CD4-positive, CD25-positive, alpha-beta regulatory T cell (primary cell): ENCODE results near the gene ATG2A. TPM values are rescaled to one million over a fixed set of nuclear protein-coding genes. Genes with fewer than 3 reads are reported as not detected.
A peak's percentile ranks its signal among the peaks of the same experiment; 100 is the strongest.

Source experiments
- ATAC-seq, 2 donors: fragments of 150-1000 bp; cut with Tn5 transposase; one replicate each; pipeline ENCODE4 v1.10.0; 2021; ENCODE audit warnings: low read depth in 2 of 2, moderate number of reproducible peaks in 2 of 2, moderate library complexity in 1 of 2
- DNase-seq, 3 donors: peaks; one replicate each; pipeline versions ENCODE4 v3.0.0 to v3.0.0-alpha.2; 2012 to 2022; ENCODE audit warnings: mixed read lengths in 1 of 3
- H3K27ac ChIP-seq: one replicate; pipeline ENCODE4 v1.7.0; 2013; ENCODE audit warnings: mild to moderate bottlenecking, low read length; ENCODE audit not compliant: insufficient read depth, poor library complexity, severe bottlenecking
- H3K27me3 ChIP-seq: one replicate; pipeline ENCODE4 v1.7.0; 2013; ENCODE audit warnings: low read length; ENCODE audit not compliant: control insufficient read depth, insufficient read depth
- H3K36me3 ChIP-seq: one replicate; pipeline ENCODE4 v1.7.0; 2013; ENCODE audit warnings: mild to moderate bottlenecking, low read length, moderate library complexity; ENCODE audit not compliant: control insufficient read depth, insufficient read depth
- H3K4me1 ChIP-seq: 2 replicates; pipeline ENCODE4 v1.7.0; 2013; ENCODE audit warnings: mild to moderate bottlenecking, low read length; ENCODE audit not compliant: insufficient read depth, control insufficient read depth, poor library complexity, severe bottlenecking
- H3K4me3 ChIP-seq: one replicate; pipeline ENCODE4 v1.7.0; 2013; ENCODE audit warnings: low read depth, mild to moderate bottlenecking, low read length, moderate library complexity
- H3K9me3 ChIP-seq, 2 experiments: 1 replicate in 1 of 2; 2 replicates in 1 of 2; pipeline ENCODE4 v1.7.0; 2013; ENCODE audit warnings: low read length in 2 of 2, mild to moderate bottlenecking in 1 of 2, moderate library complexity in 1 of 2; ENCODE audit not compliant: control insufficient read depth in 2 of 2
- H3K27ac Mint-ChIP-seq, 3 donors: one replicate each; pipeline ENCODE4 v1.8.0; 2020 to 2022; ENCODE audit warnings: mild to moderate bottlenecking in 3 of 3, mixed read lengths in 3 of 3, moderate library complexity in 2 of 3
- H3K27me3 Mint-ChIP-seq: one replicate; pipeline ENCODE4 v1.8.0; 2022; ENCODE audit warnings: mild to moderate bottlenecking, mixed read lengths
- H3K36me3 Mint-ChIP-seq: one replicate; pipeline ENCODE4 v1.8.0; 2020; ENCODE audit warnings: mixed read lengths
- H3K4me1 Mint-ChIP-seq, 4 donors: one replicate each; pipeline ENCODE4 v1.8.0; 2020 to 2022; ENCODE audit warnings: mixed read lengths in 4 of 4, mild to moderate bottlenecking in 1 of 4
- H3K4me3 Mint-ChIP-seq, 4 donors: one replicate each; pipeline ENCODE4 v1.8.0; 2020 to 2022; ENCODE audit warnings: mild to moderate bottlenecking in 4 of 4, mixed read lengths in 4 of 4, moderate library complexity in 3 of 4
- H3K9me3 Mint-ChIP-seq, 7 donors: one replicate each; pipeline ENCODE4 v1.8.0; 2020 to 2022; ENCODE audit warnings: mixed read lengths in 7 of 7, mild to moderate bottlenecking in 3 of 7, moderate library complexity in 2 of 7
- polyA plus RNA-seq, 4 donors: library from polyadenylated mRNA; unstranded; fragments of 300-500 nt; fragmentation: Illumina TruSeq; gene quantifications; one replicate each; pipeline ENCODE4 v1.2.3, GENCODE V29; 2021
- total RNA-seq: library from RNA; stranded (reverse); gene quantifications from one replicate; pipeline ENCODE4 v1.2.3, GENCODE V29; 2022

The ATG2A gene
- total and polyA plus RNA-seq, 5 donors from 2014 or later = 5.8 to 234 (median 6.9) TPM

DNA sequence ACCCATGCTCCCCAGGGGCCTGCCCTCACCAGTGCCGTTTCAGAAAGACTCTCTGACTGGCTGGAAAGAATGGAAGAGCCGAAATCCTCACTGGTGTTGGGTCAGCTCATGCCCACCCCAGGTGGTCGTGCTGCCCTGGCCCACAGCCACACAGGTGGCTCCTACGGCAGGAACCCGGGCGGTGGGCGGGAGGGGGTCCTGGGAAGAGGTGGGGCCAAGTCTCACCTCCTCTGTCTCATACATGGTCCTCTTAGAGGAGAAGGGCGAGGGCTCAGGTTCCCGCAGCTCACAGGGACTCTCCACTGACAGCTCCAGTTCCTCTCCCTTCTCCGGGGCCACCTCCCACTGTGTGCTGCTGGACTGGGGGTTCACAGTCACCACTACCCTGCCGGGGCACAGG lies 8.2 kb downstream of the ATG2A start:
- Histone ChIP-seq H3K27ac (no peak overlapping the region), H3K4me3 (no peak overlapping the region), H3K36me3 (peaks cover 65% of the 10 kb centered on the region), H3K4me1 (no peaks in the 10 kb centered on the region), H3K9me3 (no peaks in the 10 kb centered on the region), H3K27me3 (no peaks in the 10 kb centered on the region)
- peaks cover 22% of the 10 kb centered on the region for H3K36me3 Mint-ChIP-seq
- ATAC-seq = no peak
- peak overlapping the region in 1 of 4 donors; percentile 55 for H3K4me3 Mint-ChIP-seq
- DNase-seq = no peak
- peak overlapping the region in 1 of 3 donors; percentile 26 for H3K27ac Mint-ChIP-seq
- H3K4me1 Mint-ChIP-seq = no peaks in the 10 kb centered on the region
- peaks cover 0 to 1% (median 0%) of the 10 kb centered on the region in 7 donors for H3K9me3 Mint-ChIP-seq
- H3K27me3 Mint-ChIP-seq = no peaks in the 10 kb centered on the region

DNA sequence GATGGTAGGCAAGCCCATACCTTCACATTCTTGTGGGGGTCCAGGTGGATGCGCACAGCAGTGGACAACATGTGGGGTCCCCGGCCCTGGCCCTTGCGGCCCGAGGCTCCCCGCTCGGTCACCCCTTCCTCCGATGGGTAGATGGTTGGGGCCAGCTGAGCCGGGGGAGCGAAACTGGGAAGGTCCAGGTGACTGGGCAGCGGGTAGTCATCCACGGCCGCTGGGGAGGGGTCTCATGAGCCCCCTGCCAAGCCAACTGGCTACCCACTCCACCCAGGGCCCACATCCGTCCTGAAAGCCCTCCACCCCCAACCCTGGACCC lies 10.7 kb downstream of the ATG2A start:
- no peaks in the 10 kb centered on the region for H3K27me3 ChIP-seq
- peaks cover 15% of the 10 kb centered on the region for H3K36me3 Mint-ChIP-seq
- ATAC-seq (no peak), DNase-seq (no peak)
- H3K9me3 ChIP-seq = no peaks in the 10 kb centered on the region
- H3K4me3 ChIP-seq = no peak overlapping the region
- no peak overlapping the region for H3K27ac ChIP-seq
- no peaks in the 10 kb centered on the region for H3K27me3 Mint-ChIP-seq
- H3K4me1 Mint-ChIP-seq = peaks cover 0 to 8% (median 4%) of the 10 kb centered on the region in 4 donors
- no peak overlapping the region for H3K4me3 Mint-ChIP-seq
- H3K9me3 Mint-ChIP-seq = peaks cover 0 to 1% (median 0%) of the 10 kb centered on the region in 7 donors
- no peak overlapping the region for H3K27ac Mint-ChIP-seq
- no peaks in the 10 kb centered on the region for H3K4me1 ChIP-seq
- H3K36me3 ChIP-seq = peaks cover 58% of the 10 kb centered on the region

DNA sequence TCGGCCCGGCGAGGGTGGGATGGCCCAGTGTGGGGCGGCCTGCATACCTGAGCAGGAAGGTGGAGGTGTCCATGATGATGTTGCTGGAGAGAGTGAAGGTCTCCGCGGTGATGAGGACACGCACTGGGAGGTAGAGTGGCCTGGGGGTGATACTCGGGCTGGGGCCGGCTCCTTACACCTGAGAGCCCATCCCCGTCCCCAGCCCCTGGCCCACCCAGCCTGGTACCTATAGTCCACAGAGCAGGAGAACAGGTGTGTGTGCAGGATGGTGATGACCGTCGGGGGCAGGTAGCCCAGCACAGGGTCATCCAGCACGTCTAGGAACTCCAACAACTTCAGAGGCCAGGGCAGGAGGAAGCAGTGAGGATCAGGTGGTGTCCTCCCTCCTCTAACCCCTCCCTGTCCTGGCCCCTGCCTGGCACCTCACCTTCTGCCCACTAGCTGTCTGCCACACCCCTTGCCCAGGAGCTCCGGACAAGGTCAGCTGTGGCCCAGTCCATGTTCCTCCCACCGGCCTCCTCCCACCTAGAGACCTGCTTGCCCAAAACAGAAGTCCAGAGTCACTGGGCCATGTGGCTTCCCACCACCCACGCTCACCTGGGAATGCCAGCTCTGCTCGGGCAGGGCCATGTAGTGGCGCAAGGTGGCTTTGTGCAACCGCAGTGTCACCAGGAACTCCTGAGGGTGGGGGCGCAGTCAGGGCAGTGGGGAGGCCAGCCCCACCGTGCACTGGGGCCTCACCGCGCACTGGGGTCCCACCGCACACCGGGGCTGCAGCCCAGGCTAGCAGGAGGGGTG lies 11.3 kb downstream of the ATG2A start:
- peaks cover 0 to 1% (median 0%) of the 10 kb centered on the region in 7 donors for H3K9me3 Mint-ChIP-seq
- peak overlapping the region in 1 of 4 donors; percentile 83 for H3K4me3 Mint-ChIP-seq
- no peaks in the 10 kb centered on the region for H3K27me3 ChIP-seq
- DNase-seq = no peak
- H3K36me3 Mint-ChIP-seq = peaks cover 14% of the 10 kb centered on the region
- no peak overlapping the region for H3K27ac Mint-ChIP-seq
- peaks cover 54% of the 10 kb centered on the region for H3K36me3 ChIP-seq
- ATAC-seq = no peak
- H3K27me3 Mint-ChIP-seq = no peaks in the 10 kb centered on the region
- H3K9me3 ChIP-seq = no peaks in the 10 kb centered on the region
- H3K27ac ChIP-seq = no peak overlapping the region
- peaks cover 0 to 13% (median 8%) of the 10 kb centered on the region in 4 donors for H3K4me1 Mint-ChIP-seq
- no peak overlapping the region for H3K4me3 ChIP-seq
- peaks cover 4% of the 10 kb centered on the region for H3K4me1 ChIP-seq

DNA sequence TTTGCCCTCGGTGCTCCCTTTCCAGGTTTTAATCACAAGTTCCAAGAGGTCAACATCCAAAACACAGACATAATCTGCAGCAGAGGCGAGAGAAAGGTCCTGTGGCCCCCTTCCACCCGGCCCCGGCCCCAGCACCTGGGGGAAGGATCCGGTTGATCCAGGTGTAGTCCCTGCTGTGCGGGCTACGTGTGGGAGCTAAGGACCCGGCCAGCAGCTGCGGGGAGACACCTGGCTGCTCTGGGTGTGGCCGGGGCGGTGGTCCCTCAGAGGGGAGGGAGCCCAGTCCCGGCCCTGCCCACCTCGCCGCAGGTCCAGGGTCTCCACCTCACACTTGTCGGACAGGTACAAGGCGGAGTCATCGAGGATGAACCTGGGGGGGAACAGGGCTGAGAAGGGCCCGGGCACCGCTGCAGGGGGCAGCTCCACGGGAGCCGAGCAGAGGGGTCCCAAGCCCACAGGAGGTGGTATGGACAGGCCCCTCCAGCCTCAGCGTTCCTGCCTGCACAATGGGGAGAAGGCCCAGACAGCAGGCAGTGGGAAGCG lies 13.6 kb downstream of the ATG2A start:
- no peak overlapping the region for H3K27ac Mint-ChIP-seq

DNA sequence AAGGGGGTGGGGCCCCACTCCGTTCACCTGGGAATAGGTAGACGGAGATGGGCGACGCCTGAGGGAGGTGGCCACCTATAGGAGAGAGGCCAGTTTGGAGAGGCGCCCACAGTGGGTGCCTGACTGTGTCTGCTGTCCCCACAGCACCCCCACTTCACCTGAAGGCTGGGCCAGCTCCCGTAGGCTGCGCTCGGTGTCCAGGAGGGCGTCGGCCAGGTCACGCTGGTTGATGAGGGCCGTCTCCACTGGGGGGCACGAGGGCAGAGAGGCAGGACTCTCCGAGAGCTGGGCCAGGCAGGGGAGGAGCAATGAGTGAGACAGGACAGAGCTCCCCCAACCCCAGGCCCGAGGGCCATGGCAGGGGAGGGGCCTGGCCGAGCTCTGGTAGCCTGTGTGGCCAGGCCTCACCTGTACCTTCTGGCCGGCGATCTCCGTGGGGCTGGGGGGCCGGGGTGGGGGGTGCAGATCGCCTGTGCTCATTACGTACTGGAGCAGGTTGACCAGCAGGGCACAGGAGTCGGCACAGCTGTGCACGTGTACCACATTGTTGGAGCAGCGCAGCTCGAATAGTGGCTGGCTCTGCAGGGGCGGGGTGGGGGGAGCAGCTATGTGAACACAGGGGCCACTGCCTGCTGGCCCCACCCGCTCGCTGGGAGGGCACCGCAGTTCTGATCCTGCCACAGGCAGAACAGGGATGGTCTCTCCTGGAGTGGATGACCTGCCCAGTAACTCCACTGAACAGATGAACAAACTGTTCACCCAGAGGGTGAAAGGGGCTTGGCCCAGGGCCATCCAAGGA lies 14.7 kb downstream of the ATG2A start:
- Mint-ChIP-seq H3K4me3 (peak overlapping the region in 1 of 4 donors; percentile 15), H3K36me3 (peaks cover 13% of the 10 kb centered on the region), H3K4me1 (peaks cover 0 to 25% (median 16%) of the 10 kb centered on the region in 4 donors), H3K9me3 (peaks cover 0 to 1% (median 0%) of the 10 kb centered on the region in 7 donors), H3K27ac (no peak overlapping the region), H3K27me3 (no peaks in the 10 kb centered on the region)
- H3K27me3 ChIP-seq = no peaks in the 10 kb centered on the region
- peaks cover 17% of the 10 kb centered on the region for H3K4me1 ChIP-seq
- H3K27ac ChIP-seq = no peak overlapping the region
- peaks cover 46% of the 10 kb centered on the region for H3K36me3 ChIP-seq
- DNase-seq = no peak
- H3K4me3 ChIP-seq = no peak overlapping the region
- no peaks in the 10 kb centered on the region for H3K9me3 ChIP-seq
- no peak for ATAC-seq

More for the DNA sequence above, 13.6 kb downstream of the ATG2A start:
- Mint-ChIP-seq H3K4me3 (no peak overlapping the region), H3K4me1 (peaks cover 0 to 25% (median 14%) of the 10 kb centered on the region in 4 donors), H3K36me3 (peaks cover 18% of the 10 kb centered on the region), H3K27me3 (no peaks in the 10 kb centered on the region), H3K9me3 (peaks cover 0 to 1% (median 0%) of the 10 kb centered on the region in 7 donors)
- no peak for DNase-seq
- H3K9me3 ChIP-seq = no peaks in the 10 kb centered on the region
- H3K36me3 ChIP-seq = peaks cover 42% of the 10 kb centered on the region
- H3K4me1 ChIP-seq = peaks cover 17% of the 10 kb centered on the region
- no peak overlapping the region for H3K27ac ChIP-seq
- H3K4me3 ChIP-seq = no peak overlapping the region
- no peak for ATAC-seq
- no peaks in the 10 kb centered on the region for H3K27me3 ChIP-seq

DNA sequence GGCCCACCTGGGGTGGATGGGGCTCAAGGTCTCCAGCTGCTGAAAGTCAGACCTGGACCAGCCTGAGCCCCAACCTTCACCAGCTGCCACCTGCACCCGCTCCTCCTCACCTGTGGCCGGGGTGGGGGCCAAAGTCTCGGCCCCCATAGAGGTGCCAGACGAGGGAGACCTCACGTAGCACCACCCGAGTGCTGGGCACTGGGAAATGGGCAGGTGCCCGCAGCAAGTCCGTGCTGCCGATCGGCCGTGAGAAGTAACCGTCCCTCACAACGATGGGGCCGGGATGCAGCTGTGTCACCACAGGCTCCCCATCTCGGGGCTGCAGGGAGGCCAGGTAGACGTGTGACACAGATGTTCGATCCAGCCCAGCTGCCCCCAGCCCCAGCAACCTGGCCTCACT lies 16.2 kb downstream of the ATG2A start:
- no peaks in the 10 kb centered on the region for H3K9me3 ChIP-seq
- H3K9me3 Mint-ChIP-seq = no peaks in the 10 kb centered on the region
- H3K36me3 Mint-ChIP-seq = peaks cover 16% of the 10 kb centered on the region
- no peaks in the 10 kb centered on the region for H3K27me3 ChIP-seq
- no peak overlapping the region for H3K4me3 ChIP-seq
- DNase-seq = no peak
- peaks cover 38% of the 10 kb centered on the region for H3K36me3 ChIP-seq
- H3K27me3 Mint-ChIP-seq = no peaks in the 10 kb centered on the region
- H3K4me3 Mint-ChIP-seq = no peak overlapping the region
- H3K27ac ChIP-seq = peak overlapping the region; percentile 89
- H3K27ac Mint-ChIP-seq = peak overlapping the region in 2 of 3 donors; percentile 84 to 87
- peaks cover 0 to 28% (median 16%) of the 10 kb centered on the region in 4 donors for H3K4me1 Mint-ChIP-seq
- no peak for ATAC-seq
- H3K4me1 ChIP-seq = peaks cover 17% of the 10 kb centered on the region

DNA sequence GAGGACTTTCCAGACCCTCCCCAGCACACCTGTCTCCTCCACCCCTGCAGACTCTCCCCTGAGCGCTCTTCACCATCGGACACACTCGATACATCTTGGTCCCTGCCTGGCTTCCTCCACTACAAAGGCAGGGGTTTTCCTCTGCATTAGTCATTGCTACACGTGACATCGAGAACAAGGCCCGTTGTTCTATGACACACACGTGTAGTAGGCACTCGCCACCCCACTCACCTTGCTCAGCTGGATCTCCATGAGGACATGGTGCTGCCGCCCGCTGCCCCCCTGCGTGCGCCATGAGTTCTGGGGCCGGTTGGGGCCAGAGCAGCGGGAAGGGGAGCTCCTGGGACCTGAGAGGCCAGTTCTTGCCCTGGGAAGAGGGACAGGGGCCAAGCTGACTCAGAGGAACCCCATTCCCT lies 16.7 kb downstream of the ATG2A start:
- peak overlapping the region; percentile 32 for H3K4me3 ChIP-seq
- Mint-ChIP-seq H3K4me1 (peaks cover 0 to 28% (median 16%) of the 10 kb centered on the region in 4 donors), H3K27me3 (no peaks in the 10 kb centered on the region), H3K36me3 (peaks cover 14% of the 10 kb centered on the region), H3K27ac (peak overlapping the region; percentile 88 to 91 (median 91)), H3K9me3 (no peaks in the 10 kb centered on the region), H3K4me3 (peak overlapping the region; percentile 31 to 60 (median 55))
- peaks cover 17% of the 10 kb centered on the region for H3K4me1 ChIP-seq
- H3K27me3 ChIP-seq = no peaks in the 10 kb centered on the region
- H3K36me3 ChIP-seq = peaks cover 33% of the 10 kb centered on the region
- ATAC-seq (peak; percentile 100), DNase-seq (peak; percentile 73 to 81 (median 74))
- H3K9me3 ChIP-seq = no peaks in the 10 kb centered on the region
- peak overlapping the region; percentile 89 for H3K27ac ChIP-seq
